ENCODE results near the gene BCKDHA.
"Not testable (repeated sequence)": the region's sequence is repeated elsewhere in the genome, so short reads cannot be mapped to it uniquely, and the experiment has no call there.

BCKDHA gene

GRCh38 chr19:41407271-41407670 lies 9.7 kb downstream of the BCKDHA start:
- DNase-seq, result no peak

- DNase-seq, result no peak
Observed at GRCh38 chr19:41408256-41408655, 10.6 kb downstream of the BCKDHA start.

- DNase-seq, result not testable (repeated sequence)
Observed at GRCh38 chr19:41408846-41409245, 11.2 kb downstream of the BCKDHA start.

- DNase-seq, result no peak
Observed at GRCh38 chr19:41409288-41409687, 11.7 kb downstream of the BCKDHA start.

GRCh38 chr19:41410336-41411054 lies 12.9 kb downstream of the BCKDHA start:
- DNase-seq, result no peak

GRCh38 chr19:41411100-41411967 lies 13.7 kb downstream of the BCKDHA start:
- no peak for DNase-seq

- DNase-seq, result no peak
Observed at GRCh38 chr19:41411968-41412265, 14.3 kb downstream of the BCKDHA start.

- no peak for DNase-seq
Observed at GRCh38 chr19:41412953-41413352, 15.3 kb downstream of the BCKDHA start.

GRCh38 chr19:41413947-41414346 lies 16.3 kb downstream of the BCKDHA start:
- DNase-seq, result no peak

- no peak for DNase-seq
Observed at GRCh38 chr19:41414461-41414860, 16.8 kb downstream of the BCKDHA start.

GRCh38 chr19:41415154-41415571 lies 17.5 kb downstream of the BCKDHA start:
- DNase-seq, result no peak

GRCh38 chr19:41416194-41416674 lies 18.6 kb downstream of the BCKDHA start:
- DNase-seq, result no peak

GRCh38 chr19:41420101-41420880 lies 22.7 kb downstream of the BCKDHA start:
- no peak for DNase-seq

- DNase-seq, result no peak
Observed at GRCh38 chr19:41421314-41421713, 23.7 kb downstream of the BCKDHA start.

GRCh38 chr19:41421973-41422372 lies 24.4 kb downstream of the BCKDHA start:
- no peak for DNase-seq

GRCh38 chr19:41422456-41422855 lies 24.8 kb downstream of the BCKDHA start:
- DNase-seq, result no peak

GRCh38 chr19:41422955-41423354 lies 25.3 kb downstream of the BCKDHA start:
- no peak for DNase-seq

- no peak for DNase-seq
Observed at GRCh38 chr19:41424335-41425173, 26.9 kb downstream of the BCKDHA start.

- no peak for DNase-seq
Observed at GRCh38 chr19:41425174-41426115, 27.8 kb downstream of the BCKDHA start.

- DNase-seq, result no peak
Observed at GRCh38 chr19:41426116-41426841, 28.7 kb downstream of the BCKDHA start.

Data from femur (tissue), 1 donor.